ENCODE data around the gene SLC25A20. TPM values are rescaled to one million over a fixed set of nuclear protein-coding genes. Genes with fewer than 3 reads are reported as not detected.
"Not testable (repeated sequence)": the region's sequence is repeated elsewhere in the genome, so short reads cannot be mapped to it uniquely, and the experiment has no call there.

The SLC25A20 gene, protein sequence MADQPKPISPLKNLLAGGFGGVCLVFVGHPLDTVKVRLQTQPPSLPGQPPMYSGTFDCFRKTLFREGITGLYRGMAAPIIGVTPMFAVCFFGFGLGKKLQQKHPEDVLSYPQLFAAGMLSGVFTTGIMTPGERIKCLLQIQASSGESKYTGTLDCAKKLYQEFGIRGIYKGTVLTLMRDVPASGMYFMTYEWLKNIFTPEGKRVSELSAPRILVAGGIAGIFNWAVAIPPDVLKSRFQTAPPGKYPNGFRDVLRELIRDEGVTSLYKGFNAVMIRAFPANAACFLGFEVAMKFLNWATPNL
- 28.6 and 30.0 TPM in 2 replicates for total RNA-seq

DNA sequence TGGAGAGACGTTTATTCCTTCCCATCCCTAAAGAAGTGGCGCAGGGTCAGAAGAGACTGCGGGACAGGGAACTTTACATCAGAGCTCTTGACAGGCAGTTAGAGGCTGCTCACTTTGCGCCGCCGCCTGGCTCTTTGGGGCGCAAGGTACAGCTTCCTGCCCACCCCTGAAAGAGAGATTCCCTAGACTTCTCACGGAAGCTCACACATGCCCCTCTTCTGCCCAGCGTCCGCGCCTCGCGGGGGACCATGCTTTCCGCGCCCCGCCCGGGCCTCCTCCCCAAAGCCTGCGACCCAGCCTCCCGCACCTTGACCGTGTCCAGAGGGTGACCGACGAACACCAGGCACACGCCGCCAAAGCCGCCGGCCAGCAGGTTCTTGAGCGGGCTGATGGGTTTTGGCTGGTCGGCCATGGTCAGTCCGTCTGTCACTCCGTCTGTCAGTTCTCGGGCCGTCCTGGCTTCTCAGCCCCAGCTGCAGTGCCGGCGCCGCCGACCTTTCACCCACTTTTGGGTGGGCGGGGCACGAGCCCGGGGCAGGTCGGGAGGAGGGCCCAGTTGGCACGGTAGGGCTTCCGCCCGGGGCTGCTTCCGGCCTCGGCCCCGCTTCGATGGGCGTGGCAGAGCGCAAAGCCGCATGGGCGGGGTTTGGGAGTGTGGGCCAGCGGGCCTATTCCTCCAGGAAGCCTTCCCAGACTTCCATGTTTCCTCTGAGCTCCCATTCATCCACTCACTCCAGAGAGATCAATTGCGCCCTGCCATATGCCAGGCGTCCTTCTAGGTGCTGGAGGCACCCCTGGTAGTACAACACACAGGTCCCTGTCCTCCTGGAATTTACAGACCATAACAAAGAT is at the start of gene SLC25A20:
TSS of gene SLC25A20 (minus strand) at position 500 of the 852 bp plus-strand sequence. CDS start at position 412, 88 bp downstream.
- intact Hi-C loops (cut with micrococcal nuclease), result loop anchor here (1.0 to 5.0 kb wide), 3 partner anchors 20 to 194 kb away; partner anchors contain the start of genes ARIH2, PRKAR2A and QRICH1

DNA sequence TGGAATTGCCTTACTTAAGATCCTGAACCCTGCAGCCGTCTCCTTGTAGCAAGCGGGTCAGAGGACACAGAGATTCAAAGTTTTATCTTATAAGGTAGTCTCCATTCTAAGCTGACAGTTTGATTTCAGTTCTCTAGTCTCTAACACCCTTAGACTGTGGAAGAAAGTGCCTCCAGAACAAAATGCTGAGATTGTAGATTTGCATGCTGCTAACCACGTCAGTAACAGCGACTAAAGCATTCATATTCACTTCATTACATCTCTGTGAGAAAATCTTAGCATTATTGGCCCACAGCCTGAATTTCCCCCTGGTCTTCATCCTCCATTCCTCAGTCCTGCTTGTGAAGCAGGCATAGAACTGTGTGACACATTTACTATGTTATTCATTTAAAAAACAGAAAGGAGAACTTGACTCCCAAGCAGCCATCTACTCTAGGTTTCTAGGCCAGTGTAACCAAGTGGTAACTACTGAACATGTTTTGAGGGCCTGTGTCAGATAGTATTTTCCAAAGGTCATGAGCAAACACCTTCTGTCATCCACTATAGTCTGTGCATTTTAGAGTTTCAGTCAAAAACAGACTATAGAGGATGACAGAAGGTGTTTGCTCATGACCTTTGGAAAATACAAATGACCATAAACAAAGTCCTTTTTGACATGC is 47.3 kb upstream of the SLC25A20 start:
- intact Hi-C loops (cut with micrococcal nuclease), result no loop called here

DNA sequence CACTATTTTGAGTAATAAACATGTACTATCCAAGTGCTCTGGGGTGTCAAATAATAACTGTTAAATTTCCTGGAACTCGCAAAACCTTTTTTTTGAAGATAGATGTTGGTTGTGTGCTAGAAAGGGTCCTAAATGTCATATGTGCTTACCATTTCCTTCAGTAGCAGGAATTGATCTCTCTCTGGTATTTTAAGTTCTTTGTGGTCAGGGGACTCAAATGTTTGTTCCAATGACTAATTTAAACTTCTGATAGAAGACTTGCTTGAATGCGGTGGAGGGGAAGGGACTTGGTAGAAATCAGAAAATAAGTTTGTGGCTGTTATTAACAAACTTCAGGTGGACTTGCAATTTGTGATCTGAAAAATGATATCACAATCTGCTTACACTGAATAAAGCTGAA is 46.8 kb upstream of the SLC25A20 start:
- intact Hi-C loops (cut with micrococcal nuclease), result no loop called here

DNA sequence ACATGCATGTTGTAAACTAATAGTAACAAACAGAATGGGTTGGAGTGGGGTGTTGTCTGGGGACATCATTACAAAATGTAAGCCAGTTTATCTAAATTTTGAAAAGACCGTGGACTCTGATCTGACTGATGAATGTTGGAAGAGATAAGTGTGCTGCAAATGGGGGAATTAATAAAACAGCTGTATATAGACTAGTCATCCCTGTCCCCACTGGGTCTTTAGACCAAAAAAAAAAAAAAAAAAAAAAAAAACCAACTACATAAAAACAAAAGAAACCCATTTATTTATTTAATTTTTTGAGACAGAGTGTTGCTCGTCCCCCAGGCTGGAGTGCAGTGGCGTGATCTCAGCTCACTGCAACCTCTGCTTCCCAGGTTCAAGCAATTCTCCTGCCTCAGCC is 40.0 kb upstream of the SLC25A20 start:
- intact Hi-C loops (cut with micrococcal nuclease), result no loop called here

DNA sequence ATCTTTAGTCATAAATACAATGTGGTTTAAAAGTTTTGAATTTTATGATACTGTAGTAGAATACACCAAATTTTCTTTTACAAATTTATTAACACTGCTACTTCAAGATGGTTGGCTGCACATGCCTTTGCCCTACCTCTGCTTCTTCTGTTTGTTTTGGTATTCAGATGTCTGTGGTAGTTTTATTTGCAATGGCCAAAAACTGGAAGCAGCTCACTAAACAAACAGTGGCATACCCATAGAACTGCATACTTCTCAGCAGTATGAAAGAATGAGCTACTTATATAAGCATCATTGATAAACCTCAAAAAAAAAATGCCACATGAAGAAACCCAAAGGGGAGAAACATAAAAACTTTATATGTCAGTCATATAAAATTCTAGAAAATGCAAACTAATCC is 39.5 kb upstream of the SLC25A20 start:
- intact Hi-C loops (cut with micrococcal nuclease), result no loop called here

DNA sequence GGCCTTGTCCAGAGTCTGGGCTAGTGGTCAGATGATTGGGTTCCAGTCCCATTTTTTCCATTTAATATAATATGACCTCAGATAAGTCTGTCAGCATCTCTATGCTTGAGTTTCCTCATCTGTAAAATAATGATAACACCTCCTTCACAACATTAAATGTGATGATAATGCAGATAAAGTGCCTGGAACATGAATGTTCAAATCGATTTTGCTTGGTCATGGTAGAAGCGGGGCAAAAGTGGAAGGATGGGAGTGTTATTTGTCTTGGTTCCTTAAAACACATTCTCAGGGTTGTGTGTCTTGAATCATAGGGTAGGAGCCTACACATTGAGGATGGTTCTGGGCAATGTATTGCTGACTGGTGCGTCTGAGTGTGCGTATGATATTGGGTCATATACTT is 36.8 kb upstream of the SLC25A20 start:
- intact Hi-C loops (cut with micrococcal nuclease), result no loop called here

DNA sequence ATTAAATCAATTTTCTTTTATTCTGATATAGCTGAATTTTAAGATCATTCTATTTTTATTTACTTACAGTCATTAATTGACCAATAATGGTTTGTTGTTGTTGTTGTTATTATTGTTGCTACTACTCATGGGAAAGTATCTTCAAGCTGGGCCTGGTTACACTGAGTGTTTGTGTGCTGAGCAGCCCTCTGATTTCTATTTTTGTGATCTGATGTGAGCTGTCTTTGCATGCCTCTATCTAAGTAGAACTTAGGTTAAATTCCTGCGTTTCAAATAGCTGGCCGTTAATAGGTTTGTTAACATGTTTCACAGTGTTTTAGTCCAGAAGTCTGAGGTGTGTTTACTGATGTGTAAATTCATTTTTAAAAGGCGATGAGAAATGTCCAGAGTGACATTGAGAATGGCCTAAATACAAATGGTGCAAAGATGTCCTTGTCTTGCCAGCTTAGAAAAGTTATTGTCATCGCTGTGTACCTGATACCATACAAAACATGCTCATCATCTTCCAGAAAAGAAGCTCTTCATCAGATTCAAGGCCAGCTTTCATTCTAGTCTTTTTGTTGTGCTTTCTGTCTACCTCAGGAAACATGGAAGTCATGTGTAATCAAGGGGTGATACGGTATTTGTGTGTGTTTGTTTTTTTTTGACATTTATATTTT is 35.8 kb upstream of the SLC25A20 start:
- intact Hi-C loops (cut with micrococcal nuclease), result no loop called here

DNA sequence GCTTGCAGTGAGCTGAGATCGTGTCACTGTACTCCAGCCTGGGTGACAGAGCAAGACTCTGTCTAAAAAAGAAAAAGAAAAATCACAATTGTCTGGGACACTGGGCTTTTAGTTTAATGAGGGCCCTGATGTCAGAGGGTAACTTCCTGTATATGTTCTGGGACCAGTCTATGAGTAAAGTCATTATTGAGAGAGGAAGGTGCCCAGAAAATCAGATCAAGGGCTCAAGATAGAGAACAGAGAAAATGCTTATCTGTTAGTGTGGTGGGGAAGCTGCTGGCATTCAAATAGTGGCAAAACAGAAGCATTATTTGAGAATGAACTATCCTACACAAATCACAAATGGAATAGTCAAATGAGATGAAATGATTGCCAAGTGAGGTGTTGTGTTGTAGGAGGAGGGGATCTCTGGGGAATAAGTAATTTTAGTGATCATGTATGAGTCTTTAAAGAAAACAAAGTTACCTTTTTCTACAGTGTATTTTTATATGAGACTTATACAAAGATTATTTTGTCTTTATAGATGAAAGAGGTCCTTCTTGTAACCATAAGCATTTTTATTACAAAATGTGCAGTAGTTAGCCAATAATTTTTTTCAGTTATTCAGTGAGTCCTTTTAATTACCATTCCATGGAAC is 33.4 kb upstream of the SLC25A20 start:
- intact Hi-C loops (cut with micrococcal nuclease), result no loop called here

DNA sequence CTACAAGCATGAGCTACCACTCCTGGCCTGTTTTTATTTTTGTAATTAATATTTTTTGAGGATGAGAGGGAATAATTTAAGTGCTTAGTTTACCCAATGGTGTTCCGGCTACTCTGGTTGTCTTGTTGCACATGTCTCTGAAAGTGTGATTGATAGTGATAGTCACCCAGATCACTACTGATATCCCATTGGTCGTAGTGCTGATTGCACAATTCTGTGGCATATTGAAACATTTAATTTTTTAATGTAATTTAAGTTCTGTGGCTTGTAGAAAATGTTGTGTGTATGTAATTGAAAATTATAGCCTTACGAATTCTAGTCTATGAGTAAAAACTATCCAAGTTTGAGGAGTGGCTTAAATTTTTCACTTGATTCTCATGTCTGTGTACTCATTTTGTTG is 31.9 kb upstream of the SLC25A20 start:
- intact Hi-C loops (cut with micrococcal nuclease), result no loop called here

DNA sequence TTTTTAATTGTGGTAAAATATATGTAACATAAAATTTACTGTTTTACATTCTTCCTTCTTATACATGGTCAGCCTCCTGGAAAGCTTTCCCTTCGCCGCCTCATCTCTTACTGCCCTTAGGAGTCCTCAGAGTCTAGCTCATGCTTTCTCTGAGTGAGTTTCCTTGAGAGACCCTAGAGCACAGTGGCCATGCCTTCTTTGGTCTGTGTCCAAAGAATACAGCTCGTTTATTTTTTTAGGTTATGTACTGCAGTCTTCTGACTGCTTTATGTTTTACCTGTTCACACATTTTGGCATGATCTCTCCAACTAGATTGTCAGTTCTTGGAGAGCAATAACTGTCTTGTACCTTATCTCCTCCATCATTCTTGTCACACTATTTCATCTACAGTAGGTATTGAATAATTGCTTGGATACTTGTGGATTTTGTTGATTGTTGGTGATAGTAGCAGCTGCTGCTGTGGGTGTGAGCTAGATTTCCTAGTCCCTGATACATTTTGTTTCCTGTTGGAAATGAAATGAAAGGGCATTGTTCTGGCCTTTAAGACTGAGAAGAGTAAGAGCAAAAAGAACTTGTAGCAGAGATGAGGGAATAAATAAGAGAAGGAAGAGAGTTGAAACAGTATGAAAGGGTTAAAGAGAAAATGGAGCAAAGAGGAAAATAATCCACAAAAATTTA is 30.8 kb upstream of the SLC25A20 start:
- intact Hi-C loops (cut with micrococcal nuclease), result no loop called here

DNA sequence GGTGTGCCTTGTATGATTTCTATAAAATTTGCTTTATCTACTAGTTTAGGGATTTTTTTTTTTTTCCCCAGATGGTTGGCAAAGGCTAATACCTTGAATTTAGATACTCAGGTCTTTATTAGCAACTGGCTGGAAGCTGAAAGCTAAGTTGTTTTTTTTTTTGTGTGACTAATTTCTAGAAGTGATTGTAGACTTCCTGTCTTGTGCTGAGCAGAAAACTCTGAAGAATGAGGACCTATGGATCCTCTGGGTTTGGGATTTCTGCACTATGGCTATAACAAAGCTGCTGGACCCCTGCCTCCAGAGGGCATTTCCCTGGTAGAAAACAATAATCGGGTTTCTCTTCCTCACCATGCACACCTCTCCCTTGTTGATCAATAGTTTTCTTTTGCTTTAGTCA is 30.0 kb upstream of the SLC25A20 start:
- intact Hi-C loops (cut with micrococcal nuclease), result no loop called here

DNA sequence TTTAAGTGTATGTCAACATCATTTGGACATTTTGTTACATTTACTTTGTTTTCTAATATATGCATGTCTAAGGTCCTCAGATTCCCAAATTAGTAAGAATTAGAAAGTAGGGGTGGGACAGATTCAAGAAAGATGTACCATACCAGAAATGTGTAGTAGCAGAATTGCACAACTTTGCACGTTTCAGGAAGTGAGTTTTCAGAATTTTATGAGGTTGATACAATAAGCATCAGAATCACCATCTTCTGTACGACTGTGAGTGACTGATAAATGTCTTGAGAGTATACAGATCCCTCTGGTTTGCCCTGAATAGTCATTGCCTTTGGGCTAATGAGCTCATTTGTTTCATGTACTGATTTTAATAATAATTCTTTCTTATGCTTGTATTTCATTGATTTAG is 29.2 kb upstream of the SLC25A20 start:
- intact Hi-C loops (cut with micrococcal nuclease), result no loop called here

DNA sequence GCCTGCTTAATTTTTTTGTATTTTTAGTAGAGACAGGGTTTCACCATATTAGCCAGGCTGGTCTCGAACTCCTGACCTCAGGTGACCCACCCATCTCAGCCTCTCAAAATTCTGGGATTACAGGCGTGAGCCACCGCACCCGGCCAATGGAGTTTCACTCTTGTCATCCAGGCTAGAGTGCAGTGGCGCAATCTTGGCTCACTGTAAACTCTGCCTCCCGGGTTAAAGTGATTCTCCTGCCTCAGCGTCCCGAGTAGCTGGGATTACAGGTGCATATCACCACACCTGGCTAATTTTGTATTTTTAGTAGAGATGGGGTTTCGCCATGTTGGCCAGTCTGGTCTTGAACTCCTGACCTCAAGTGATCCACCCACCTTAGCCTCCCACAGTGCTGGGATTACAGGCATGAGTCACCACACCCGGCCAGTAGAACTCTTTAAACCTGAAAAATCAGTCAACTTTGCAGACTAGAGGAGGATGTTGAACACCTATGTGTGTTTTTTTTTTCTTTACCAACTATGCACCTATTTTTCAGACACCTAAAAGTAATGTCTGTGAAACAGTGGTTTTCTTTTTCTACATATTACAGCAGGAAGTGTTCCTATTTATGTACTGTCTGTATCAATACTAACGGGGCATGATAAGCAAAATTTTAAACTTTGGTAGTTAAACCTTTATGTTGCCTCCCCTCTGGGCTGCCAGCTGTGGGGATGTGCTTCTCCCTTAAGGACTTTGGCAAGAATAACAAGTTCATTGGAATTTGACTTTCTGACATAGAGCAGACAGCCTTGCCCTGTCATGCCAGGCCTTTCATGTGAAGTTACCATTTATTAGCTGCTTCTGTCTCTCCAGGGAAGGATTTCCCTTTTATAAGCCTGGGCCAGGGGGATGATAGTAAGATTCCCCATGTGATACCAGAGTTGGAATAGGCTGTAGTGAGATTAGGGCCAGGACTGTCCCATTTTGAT is 28.0 kb upstream of the SLC25A20 start:
- intact Hi-C loops (cut with micrococcal nuclease), result no loop called here

DNA sequence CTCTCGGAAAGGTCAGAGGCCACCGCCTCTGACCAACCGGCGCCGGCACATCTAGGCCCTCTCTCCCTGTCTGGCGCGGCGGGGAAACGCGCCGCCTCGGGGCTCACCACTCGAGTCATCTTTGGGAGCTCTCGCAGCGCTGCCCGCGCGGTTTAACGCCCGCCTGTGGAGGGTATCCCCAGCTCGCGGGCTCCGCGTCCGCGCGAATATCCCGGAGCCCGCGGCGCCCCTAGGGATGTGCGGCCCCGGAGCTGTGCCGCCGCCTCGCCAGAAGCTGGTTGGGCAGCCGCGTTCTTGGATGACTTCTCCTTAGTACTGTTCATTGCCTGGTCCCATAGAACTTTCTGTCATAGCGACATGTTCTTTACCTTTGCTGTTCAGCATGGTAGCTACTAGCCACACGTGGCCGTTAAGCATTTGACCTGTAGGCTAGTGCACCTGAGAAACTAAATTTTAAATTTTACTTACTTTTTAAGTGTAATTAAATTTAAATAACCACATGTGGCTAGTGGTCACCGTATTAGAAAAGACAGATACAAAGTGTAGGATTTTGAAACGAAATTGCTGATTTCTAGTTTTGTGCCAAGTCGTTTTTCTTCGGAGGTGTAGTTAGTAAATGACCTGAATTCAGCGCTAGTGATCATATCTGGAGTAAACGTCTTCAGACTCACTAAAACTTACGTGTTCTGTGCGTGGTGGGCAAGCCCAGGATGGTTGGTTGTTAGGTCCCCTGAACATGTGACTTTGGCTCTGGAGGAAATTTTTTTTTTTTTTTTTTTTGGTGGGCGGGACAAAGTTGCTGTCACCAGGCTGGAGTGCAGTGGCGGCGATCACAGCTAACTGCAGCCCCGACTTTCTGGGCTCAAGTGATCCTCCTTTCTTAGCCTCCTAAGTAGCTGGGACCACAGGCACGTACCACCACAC is 20.8 kb upstream of the SLC25A20 start:
- intact Hi-C loops (cut with micrococcal nuclease), result loop anchor here (5.0 kb wide), 2 partner anchors 88 to 173 kb away; partner anchors contain the start of genes QRICH1 and WDR6

DNA sequence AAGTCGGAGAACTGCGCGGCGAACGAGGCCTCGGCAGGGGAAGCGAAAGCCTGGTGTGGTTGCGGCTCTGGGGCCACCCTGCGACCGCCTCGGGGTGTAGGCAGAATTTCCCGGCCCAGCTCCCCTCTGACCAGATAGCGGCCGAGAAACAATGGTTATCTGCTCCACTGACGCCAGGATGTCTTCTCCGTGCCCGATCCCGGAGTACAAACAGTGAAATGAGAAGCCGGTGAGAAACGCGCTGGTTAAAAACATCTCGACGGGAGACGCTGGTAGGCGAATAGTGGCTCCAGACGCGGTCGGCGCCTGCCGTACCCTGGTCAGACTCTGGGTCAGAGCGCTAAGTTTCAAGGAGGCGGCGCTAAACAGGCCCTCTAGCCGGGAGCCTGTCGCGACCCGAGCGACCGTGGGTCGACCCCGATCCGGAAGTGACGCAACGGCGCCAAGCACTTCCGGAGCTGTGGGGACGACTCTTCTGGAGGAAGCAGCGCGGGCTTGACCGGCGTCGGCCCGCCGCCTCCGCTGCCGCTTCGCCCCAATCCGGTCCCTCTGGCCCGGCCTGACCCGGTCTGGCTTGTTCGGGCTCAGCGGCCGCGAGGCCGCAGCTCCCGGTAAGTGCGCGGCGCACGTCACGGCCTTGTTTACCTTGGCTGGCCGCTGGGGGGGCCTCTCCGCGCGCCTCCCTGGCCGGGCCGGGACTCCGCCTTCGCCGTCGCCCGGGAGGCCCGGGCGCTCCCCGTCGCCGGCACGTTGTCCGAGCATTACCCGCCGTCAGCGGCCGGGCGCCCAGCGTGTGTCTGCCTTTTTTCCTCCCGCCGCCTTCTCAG is 19.9 kb upstream of the SLC25A20 start, which contains the start of gene ARIH2:
TSS of gene ARIH2 (plus strand) at position 455 of the 827 bp plus-strand sequence. CDS start 8,717 bp downstream, outside the sequence.
- intact Hi-C loops (cut with micrococcal nuclease), result loop anchor here (1.0 to 5.0 kb wide), 6 partner anchors 19 to 201 kb away; partner anchors contain the start of genes IP6K2, PRKAR2A, QRICH1 and WDR6

DNA sequence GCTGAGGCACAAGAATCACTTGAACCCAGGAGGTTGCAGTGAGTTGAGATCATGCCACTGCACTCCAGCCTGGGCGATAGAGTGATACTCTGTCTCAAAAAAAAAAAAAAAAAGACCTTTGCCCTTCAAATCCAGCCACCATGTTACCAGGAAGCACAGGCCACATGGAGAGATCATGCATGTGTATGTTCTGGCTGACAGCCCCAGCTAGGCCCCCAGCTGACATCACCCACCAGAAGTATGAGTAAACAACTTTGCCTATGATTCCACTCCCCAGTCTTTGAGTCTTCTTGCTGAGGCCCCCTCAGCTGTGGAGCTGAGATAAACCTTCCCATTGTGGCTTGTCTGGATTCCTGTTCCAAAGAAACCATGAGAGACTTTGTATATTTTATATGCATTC is 16.6 kb upstream of the SLC25A20 start:
- intact Hi-C loops (cut with micrococcal nuclease), result loop anchor here (5.0 kb wide), 2 partner anchors 92 to 177 kb away; partner anchors contain the start of genes QRICH1 and WDR6

DNA sequence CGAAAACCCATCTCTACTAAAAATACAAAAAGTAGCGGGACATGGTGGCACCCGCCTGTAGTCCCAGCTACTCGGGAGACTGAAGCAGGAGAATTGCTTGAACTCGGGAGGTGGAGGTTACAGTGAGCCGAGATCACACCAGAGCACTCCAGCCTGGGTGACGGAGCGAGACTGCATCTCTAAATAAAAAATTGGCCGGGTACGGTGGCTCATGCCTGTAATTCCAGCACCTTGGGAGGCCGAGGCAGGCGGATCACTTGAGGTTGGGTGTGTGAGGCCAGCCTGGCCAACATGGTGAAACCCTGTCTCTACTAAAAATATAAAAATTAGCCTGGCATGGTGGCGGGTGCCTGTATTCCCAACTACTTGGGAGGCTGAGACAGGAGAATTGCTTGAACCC is 8.3 kb upstream of the SLC25A20 start:
- intact Hi-C loops (cut with micrococcal nuclease), result not testable (repeated sequence)
